Measurements from ENCODE around the gene PTPN13. TPM values are rescaled to one million over a fixed set of nuclear protein-coding genes. Genes with fewer than 3 reads are reported as not detected.

PTPN13 gene
- total RNA-seq, 1 experiment from 2014 or later, result 12.1 TPM

DNA sequence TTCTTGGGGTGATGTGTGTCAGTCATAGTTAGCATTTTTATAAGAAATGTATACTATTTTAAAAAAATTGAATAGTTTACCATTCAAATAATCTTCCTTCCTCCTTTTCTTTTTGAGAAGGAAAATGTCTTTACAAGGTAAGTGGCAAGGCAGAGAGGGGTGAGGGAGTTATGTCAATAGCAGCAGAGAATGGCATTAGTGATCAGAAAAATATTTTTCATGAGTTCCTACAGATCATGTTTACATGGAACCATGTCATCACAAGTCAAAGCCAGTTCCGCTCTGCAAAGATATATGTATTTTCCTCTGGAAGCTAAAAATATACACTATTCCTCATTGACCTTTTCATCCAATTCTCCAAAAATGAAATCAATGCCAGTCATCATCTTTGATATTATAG is 67.3 kb downstream of the PTPN13 start:
- intact Hi-C loops (cut with micrococcal nuclease), result no loop called here
- Histone ChIP-seq H3K4me3 (ENCODE audit: low read length) (no peak overlapping the region), H2AFZ (ENCODE audit: low read length) (no peak overlapping the region), H3F3A (ENCODE audit: low read length, unreplicated experiment) (no peaks in the 10 kb centered on the region), H3K27me3 (ENCODE audit: low read length) (no peaks in the 10 kb centered on the region), H3K9me2 (replicated peaks; ENCODE audit: low read length) (no peaks in the 10 kb centered on the region), H3K9ac (ENCODE audit: low read length) (no peak overlapping the region), H3K9me3 (ENCODE audit: low read length) (no peaks in the 10 kb centered on the region), H4K20me1 (ENCODE audit: low read length) (no peaks in the 10 kb centered on the region), H3K4me1 (ENCODE audit: insufficient read depth, low read length) (peaks cover 13% of the 10 kb centered on the region), H3K27ac (ENCODE audit: low read length) (no peak overlapping the region), H3K79me2 (ENCODE audit: low read length) (no peaks in the 10 kb centered on the region), H3K4me2 (ENCODE audit: low read length) (0 out of 2 replicates have a peak overlapping the region, but pooled peaks have one; percentile 41), H3K36me3 (ENCODE audit: low read depth, low read length) (no peaks in the 10 kb centered on the region)
- POLR2A ChIA-PET (ENCODE audit: unreplicated experiment), result interaction anchor here (0.6 kb wide), 1 partner anchor 112 kb away, joined by 4 read pairs; no protein-coding TSS in a partner anchor
- ATAC-seq (no peak), DNase-seq (peak; percentile 16)
- BruUV-seq (replicated peaks), result no TSS peak
- TF ChIP-seq EZH2 (IDR thresholded peaks at IDR 0.05; ENCODE audit: low read length, unreplicated experiment) (no peak), EZH2phosphoT487 (IDR thresholded peaks at IDR 0.05; ENCODE audit: borderline replicate concordance, low read length) (no peak)
- TF ChIP-seq, protein P1, sequence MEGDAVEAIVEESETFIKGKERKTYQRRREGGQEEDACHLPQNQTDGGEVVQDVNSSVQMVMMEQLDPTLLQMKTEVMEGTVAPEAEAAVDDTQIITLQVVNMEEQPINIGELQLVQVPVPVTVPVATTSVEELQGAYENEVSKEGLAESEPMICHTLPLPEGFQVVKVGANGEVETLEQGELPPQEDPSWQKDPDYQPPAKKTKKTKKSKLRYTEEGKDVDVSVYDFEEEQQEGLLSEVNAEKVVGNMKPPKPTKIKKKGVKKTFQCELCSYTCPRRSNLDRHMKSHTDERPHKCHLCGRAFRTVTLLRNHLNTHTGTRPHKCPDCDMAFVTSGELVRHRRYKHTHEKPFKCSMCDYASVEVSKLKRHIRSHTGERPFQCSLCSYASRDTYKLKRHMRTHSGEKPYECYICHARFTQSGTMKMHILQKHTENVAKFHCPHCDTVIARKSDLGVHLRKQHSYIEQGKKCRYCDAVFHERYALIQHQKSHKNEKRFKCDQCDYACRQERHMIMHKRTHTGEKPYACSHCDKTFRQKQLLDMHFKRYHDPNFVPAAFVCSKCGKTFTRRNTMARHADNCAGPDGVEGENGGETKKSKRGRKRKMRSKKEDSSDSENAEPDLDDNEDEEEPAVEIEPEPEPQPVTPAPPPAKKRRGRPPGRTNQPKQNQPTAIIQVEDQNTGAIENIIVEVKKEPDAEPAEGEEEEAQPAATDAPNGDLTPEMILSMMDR (conservative IDR thresholded peaks at IDR 0.05; ENCODE audit: low read depth, low read length), result no peak
- CTCF ChIA-PET, result no interaction called here

DNA sequence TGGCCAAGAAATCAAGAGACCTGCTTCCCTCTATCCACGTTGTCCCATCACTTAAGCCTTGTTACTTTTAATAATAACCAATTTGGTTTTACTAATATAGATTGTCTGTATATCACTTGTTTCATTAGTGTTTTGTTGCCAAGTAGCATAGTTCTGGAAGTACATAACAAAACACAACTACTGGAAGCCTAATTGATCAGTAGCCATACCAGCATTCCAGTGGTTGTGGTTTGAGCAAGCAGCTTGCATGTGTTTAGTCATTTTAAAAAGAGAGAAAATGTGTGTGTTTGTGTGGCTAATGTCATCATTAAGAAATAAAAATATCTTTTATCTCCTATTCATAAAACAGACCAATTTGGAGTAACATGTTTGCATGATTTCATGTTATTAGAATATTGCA is 70.8 kb downstream of the PTPN13 start:
- no peaks in the 10 kb centered on the region for H3F3A ChIP-seq (ENCODE audit: low read length, unreplicated experiment)
- POLR2A ChIA-PET (ENCODE audit: unreplicated experiment), result no interaction called here
- no peak overlapping the region for H3K9ac ChIP-seq (ENCODE audit: low read length)
- no peaks in the 10 kb centered on the region for H3K9me3 ChIP-seq (ENCODE audit: low read length)
- CTCF ChIA-PET, result no interaction called here
- H3K27me3 ChIP-seq (ENCODE audit: low read length), result no peaks in the 10 kb centered on the region
- H3K36me3 ChIP-seq (ENCODE audit: low read depth, low read length), result no peaks in the 10 kb centered on the region
- DNase-seq, result peak; percentile 6
- no peak overlapping the region for H3K4me2 ChIP-seq (ENCODE audit: low read length)
- H2AFZ ChIP-seq (ENCODE audit: low read length), result no peak overlapping the region
- no peaks in the 10 kb centered on the region for H3K79me2 ChIP-seq (ENCODE audit: low read length)
- no peak overlapping the region for H3K27ac ChIP-seq (ENCODE audit: low read length)
- no peak overlapping the region for H3K4me3 ChIP-seq (ENCODE audit: low read length)
- intact Hi-C loops (cut with micrococcal nuclease), result no loop called here
- H3K4me1 ChIP-seq (ENCODE audit: insufficient read depth, low read length), result peaks cover 18% of the 10 kb centered on the region
- no TSS peak for BruUV-seq (replicated peaks)
- no peak for ATAC-seq
- no peaks in the 10 kb centered on the region for H4K20me1 ChIP-seq (ENCODE audit: low read length)
- TF ChIP-seq EZH2 (IDR thresholded peaks at IDR 0.05; ENCODE audit: low read length, unreplicated experiment) (no peak), EZH2phosphoT487 (IDR thresholded peaks at IDR 0.05; ENCODE audit: borderline replicate concordance, low read length) (no peak)
- TF ChIP-seq, protein P1 (conservative IDR thresholded peaks at IDR 0.05; ENCODE audit: low read depth, low read length), result no peak
- H3K9me2 ChIP-seq (replicated peaks; ENCODE audit: low read length), result no peaks in the 10 kb centered on the region

DNA sequence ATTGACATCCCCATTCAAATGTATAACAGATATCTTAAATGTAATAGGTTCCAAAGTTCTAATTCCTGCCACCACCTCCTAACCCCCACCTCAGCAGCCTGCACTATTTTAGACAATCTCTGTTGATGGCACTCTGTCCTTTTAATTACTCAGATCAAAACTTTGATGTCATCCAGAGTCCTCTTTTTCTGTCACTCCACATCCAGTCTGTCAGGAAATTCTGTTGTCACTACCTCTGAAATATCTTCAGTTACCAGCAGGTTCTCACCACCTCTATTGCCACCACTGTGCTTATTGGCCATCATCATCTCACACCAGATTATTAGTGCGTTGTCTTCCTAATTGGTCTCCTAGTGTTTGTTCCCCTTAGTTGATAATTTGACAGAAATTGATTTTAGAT is 76.2 kb downstream of the PTPN13 start:
- Histone ChIP-seq H3F3A (ENCODE audit: low read length, unreplicated experiment) (no peaks in the 10 kb centered on the region), H3K27me3 (ENCODE audit: low read length) (no peaks in the 10 kb centered on the region), H3K4me3 (ENCODE audit: low read length) (no peak overlapping the region), H2AFZ (ENCODE audit: low read length) (no peak overlapping the region), H4K20me1 (ENCODE audit: low read length) (no peaks in the 10 kb centered on the region), H3K4me1 (ENCODE audit: insufficient read depth, low read length) (peaks cover 26% of the 10 kb centered on the region), H3K9me3 (ENCODE audit: low read length) (no peaks in the 10 kb centered on the region), H3K9me2 (replicated peaks; ENCODE audit: low read length) (no peaks in the 10 kb centered on the region), H3K27ac (ENCODE audit: low read length) (peak overlapping the region; percentile 56), H3K4me2 (ENCODE audit: low read length) (peak overlapping the region; percentile 55), H3K9ac (ENCODE audit: low read length) (no peak overlapping the region), H3K36me3 (ENCODE audit: low read depth, low read length) (no peaks in the 10 kb centered on the region), H3K79me2 (ENCODE audit: low read length) (no peaks in the 10 kb centered on the region)
- ATAC-seq (no peak), DNase-seq (no peak)
- ChIA-PET POLR2A (ENCODE audit: unreplicated experiment) (no interaction called here), CTCF (no interaction called here)
- BruUV-seq (replicated peaks), result no TSS peak
- no peak for TF ChIP-seq EZH2 (IDR thresholded peaks at IDR 0.05; ENCODE audit: low read length, unreplicated experiment)
- TF ChIP-seq, protein P1 (conservative IDR thresholded peaks at IDR 0.05; ENCODE audit: low read depth, low read length), result no peak
- no peak for TF ChIP-seq EZH2phosphoT487 (IDR thresholded peaks at IDR 0.05; ENCODE audit: borderline replicate concordance, low read length)
- intact Hi-C loops (cut with micrococcal nuclease), result loop anchor here (10.0 kb wide), 2 partner anchors 165 to 225 kb away; partner anchors contain the start of gene C4orf36
